GM20431 (cell line): ENCODE data around the gene PCDH10.

Experiments used
- in situ Hi-C: fragments of 300-500 bp; cut with MseI, MboI; formaldehyde crosslinking; loops from one replicate; pipeline ENCODE4 v1.15.0; 2020; ENCODE audit warnings: low sequenced_read_pairs; ENCODE audit not compliant: unreplicated experiment

The PCDH10 gene

DNA sequence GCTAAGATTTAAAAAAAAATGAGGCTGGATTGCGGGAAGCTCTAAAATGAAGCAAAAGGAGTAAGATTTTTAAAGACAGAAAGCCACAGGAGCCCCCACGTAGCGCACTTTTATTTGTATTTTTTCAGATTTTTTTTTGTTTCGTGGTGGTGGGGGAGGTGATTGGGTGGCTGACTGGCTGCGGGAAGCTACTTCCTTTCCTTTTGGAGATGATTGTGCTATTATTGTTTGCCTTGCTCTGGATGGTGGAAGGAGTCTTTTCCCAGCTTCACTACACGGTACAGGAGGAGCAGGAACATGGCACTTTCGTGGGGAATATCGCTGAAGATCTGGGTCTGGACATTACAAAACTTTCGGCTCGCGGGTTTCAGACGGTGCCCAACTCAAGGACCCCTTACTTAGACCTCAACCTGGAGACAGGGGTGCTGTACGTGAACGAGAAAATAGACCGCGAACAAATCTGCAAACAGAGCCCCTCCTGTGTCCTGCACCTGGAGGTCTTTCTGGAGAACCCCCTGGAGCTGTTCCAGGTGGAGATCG is 908 bp downstream of the PCDH10 start:
- in situ Hi-C loops: no loop called here

DNA sequence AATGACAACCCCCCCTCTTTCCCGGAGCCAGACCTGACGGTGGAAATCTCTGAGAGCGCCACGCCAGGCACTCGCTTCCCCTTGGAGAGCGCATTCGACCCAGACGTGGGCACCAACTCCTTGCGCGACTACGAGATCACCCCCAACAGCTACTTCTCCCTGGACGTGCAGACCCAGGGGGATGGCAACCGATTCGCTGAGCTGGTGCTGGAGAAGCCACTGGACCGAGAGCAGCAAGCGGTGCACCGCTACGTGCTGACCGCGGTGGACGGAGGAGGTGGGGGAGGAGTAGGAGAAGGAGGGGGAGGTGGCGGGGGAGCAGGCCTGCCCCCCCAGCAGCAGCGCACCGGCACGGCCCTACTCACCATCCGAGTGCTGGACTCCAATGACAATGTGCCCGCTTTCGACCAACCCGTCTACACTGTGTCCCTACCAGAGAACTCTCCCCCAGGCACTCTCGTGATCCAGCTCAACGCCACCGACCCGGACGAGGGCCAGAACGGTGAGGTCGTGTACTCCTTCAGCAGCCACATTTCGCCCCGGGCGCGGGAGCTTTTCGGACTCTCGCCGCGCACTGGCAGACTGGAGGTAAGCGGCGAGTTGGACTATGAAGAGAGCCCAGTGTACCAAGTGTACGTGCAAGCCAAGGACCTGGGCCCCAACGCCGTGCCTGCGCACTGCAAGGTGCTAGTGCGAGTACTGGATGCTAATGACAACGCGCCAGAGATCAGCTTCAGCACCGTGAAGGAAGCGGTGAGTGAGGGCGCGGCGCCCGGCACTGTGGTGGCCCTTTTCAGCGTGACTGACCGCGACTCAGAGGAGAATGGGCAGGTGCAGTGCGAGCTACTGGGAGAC is 1.6 kb downstream of the PCDH10 start:
- in situ Hi-C loops: no loop called here

DNA sequence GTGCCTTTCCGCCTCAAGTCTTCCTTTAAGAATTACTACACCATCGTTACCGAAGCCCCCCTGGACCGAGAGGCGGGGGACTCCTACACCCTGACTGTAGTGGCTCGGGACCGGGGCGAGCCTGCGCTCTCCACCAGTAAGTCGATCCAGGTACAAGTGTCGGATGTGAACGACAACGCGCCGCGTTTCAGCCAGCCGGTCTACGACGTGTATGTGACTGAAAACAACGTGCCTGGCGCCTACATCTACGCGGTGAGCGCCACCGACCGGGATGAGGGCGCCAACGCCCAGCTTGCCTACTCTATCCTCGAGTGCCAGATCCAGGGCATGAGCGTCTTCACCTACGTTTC is 2.2 kb downstream of the PCDH10 start:
- in situ Hi-C loops: no loop called here

DNA sequence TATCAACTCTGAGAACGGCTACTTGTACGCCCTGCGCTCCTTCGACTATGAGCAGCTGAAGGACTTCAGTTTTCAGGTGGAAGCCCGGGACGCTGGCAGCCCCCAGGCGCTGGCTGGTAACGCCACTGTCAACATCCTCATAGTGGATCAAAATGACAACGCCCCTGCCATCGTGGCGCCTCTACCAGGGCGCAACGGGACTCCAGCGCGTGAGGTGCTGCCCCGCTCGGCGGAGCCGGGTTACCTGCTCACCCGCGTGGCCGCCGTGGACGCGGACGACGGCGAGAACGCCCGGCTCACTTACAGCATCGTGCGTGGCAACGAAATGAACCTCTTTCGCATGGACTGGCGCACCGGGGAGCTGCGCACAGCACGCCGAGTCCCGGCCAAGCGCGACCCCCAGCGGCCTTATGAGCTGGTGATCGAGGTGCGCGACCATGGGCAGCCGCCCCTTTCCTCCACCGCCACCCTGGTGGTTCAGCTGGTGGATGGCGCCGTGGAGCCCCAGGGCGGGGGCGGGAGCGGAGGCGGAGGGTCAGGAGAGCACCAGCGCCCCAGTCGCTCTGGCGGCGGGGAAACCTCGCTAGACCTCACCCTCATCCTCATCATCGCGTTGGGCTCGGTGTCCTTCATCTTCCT is 2.7 kb downstream of the PCDH10 start:
- in situ Hi-C loops: no loop called here

DNA sequence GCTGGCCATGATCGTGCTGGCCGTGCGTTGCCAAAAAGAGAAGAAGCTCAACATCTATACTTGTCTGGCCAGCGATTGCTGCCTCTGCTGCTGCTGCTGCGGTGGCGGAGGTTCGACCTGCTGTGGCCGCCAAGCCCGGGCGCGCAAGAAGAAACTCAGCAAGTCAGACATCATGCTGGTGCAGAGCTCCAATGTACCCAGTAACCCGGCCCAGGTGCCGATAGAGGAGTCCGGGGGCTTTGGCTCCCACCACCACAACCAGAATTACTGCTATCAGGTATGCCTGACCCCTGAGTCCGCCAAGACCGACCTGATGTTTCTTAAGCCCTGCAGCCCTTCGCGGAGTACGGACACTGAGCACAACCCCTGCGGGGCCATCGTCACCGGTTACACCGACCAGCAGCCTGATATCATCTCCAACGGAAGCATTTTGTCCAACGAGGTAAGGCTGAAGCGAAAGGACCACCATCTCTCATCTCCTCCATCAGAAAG is 3.3 kb downstream of the PCDH10 start:
- in situ Hi-C loops: no loop called here

DNA sequence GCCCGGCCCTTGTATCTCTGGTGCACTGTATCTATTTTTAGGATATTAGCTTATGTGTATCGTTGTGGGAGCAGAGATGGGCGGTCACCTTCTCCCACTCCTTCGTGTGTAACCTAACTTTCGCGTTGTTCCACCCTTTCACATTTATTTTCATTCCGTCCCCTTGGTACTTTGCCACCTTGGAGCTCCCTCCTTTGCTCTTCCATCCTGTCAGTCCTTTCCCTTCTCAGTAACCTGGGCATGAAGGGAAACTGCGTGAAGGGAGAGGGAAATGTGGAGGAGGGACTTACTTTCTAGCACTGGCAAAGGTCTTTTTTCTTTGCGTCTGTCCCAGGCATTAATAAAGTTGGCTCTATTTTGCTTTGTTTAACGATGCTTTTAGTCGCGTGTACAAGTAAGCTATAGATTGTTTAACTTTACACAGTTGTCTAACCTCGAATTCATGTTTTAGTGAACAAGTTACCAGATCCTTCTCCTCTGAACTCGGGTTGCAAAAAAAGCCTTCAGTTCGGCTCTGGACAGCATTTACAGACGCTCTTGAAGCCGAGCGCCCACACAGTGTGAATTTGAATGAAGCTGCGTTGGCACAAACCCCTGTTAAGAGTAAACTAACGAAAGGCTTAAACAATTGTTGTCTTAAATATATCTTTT is 3.9 kb downstream of the PCDH10 start:
- in situ Hi-C loops: no loop called here

DNA sequence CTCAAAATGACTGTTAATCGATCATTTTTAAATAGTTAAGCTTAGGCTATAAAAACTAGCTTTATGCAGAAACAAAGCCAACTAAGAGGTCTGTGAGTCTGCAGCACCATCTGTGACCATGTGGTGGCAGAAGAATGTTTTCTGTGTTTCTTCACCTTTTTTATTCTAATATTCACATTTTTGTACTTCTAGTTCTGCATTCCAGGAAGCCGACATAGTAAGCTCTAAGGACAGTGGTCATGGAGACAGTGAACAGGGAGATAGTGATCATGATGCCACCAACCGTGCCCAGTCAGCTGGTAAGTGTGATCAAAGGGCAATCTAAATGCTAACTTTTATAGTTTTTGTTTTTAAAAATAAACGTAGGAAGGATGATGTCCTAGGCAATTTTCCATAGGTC is 5.6 kb downstream of the PCDH10 start:
- in situ Hi-C loops: no loop called here

DNA sequence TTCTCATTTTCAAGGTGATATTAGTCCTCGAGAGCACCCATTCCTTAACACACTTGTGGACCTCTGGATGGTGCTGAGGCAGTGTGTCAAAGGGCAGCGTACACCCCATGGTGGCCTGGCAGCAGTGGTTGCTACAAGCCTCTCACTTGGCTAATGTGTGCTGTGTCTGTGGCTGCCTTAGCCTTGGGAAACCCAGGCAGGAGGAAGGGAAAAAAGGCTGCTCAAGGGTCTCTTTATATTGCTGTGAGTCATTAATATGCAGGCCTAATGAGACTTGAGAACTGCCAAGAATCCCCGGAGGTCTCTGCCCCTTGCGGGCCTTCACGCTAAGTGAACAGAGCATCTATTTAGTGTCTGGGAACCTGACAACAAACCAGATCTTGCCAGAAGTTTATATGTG is 7.0 kb downstream of the PCDH10 start:
- in situ Hi-C loops: no loop called here

DNA sequence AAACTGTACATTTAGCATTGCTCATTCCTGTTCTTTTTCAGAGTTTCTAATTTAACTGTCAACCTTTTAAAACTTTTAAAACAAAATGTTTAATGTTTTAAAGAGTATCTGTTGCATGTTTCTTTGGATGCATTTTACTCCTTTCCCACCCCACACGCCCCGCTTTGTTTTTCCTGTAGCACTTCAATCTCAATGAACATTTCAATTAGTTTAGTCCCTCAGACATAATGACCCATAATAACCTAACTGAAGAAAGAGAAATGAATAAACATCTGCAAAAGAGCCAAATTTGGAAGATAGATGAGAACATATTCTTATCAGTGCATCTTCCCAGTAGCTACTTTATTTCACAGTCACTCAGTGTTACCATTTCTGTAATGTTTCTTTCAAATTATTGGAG is 7.5 kb downstream of the PCDH10 start:
- in situ Hi-C loops: no loop called here

DNA sequence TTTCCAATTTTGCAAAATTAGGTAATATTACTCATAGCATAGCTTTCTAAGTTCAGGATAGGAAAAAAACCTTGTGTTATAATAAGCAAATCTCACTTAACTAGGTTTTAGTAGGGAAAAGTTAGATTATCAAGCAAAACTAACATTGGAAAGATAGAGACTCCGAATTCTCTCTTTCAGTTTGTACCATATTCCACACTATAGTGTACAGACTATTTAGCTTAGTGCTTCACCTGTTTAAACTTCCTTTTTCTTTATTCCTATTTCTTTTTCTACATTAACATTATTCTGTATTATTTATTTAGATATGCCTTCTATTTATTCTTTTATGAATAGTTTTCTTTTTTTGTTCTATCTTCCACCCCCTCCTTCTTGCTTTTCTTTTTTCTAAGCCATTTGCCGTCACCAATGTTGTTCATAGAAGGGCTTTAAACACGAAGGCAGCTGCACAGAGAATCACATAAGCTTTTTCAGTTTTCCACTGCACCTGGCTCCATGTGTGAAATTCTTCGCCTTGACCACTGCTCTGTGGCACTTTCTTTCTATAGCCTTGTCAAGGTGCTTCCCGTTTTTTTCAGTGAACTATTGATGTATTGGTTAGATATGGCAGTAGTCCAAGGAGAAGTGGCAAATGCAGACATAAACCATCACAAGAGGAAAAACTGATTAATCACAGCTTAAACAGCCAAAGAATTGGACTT is 8.5 kb downstream of the PCDH10 start:
- in situ Hi-C loops: no loop called here

DNA sequence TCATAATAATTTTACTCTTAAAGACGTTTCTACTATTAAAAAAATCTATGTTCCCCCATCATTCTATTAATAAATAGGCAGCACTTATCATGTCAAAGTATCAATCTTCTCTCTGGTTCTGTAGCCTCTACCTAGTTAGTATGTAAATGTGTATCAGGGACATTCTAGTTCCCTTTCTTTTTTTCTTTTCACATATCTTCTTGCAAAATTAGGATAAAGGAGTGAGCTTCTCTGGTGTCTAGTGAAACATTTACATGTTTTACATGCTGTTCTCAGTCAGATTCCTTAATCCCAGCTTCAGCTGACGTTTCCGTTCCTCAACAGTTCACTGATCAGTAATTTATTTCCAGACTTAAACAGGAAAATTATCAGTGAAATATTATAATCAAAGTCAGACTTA is 11.8 kb downstream of the PCDH10 start:
- in situ Hi-C loops: no loop called here

DNA sequence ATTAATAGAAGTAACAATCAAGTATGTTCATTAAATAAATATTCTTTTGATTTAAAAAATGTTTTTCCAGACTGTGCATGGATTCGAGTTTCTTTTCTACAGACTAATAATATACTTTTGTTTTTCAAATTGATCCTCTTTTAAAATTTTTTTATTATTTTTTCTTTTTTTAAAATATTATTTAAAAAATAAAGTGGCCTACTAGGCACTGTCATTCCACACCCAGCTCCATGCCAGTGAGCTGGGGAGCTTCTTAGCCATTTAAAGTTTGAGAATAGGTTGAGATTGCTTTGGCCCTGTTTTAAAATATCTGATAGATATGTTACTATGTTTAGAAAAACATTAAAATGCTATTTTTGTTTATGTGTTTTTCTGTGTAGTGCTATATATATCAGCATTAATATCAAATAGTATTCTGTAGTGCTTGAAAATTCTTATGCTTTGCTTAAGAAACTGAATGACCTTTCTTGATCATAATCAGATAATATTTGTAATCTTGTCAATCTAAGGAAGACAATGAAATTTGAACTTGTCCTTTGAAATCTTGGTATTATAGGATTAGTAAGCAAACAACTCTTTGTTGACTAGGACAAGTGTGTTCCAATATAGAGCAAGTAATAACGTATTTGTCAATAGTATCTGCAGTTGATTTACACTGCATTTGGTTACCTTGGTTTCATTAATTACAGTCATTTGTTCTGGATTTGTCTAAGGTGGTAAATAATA is 12.6 kb downstream of the PCDH10 start:
- in situ Hi-C loops: no loop called here

DNA sequence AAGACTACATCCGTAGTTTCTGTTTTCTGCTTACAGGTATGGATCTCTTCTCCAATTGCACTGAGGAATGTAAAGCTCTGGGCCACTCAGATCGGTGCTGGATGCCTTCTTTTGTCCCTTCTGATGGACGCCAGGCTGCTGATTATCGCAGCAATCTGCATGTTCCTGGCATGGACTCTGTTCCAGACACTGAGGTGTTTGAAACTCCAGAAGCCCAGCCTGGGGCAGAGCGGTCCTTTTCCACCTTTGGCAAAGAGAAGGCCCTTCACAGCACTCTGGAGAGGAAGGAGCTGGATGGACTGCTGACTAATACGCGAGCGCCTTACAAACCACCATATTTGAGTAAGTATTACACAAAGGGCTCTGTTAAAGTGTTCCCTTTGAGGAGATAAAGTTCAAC is 13.8 kb downstream of the PCDH10 start:
- in situ Hi-C loops: no loop called here

DNA sequence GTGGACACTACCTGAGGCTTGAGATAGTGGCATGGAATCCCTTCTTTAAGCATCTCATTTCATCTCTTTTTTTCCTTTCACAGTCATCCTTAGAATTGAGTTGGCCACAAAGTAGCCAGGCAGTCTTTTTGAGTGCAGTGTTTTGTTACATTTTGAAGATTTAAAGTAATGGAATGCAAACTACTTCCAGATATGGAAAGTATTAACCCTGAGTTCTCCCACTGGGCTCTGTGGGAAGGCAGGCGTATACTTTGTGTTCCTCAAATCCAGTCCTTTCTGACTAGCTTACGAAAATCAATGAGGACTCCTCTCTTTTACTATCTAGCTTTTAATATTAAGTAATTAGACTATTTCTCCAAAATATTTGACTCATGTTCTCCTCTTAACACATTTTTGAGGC is 29.9 kb downstream of the PCDH10 start:
- in situ Hi-C loops: no loop called here

DNA sequence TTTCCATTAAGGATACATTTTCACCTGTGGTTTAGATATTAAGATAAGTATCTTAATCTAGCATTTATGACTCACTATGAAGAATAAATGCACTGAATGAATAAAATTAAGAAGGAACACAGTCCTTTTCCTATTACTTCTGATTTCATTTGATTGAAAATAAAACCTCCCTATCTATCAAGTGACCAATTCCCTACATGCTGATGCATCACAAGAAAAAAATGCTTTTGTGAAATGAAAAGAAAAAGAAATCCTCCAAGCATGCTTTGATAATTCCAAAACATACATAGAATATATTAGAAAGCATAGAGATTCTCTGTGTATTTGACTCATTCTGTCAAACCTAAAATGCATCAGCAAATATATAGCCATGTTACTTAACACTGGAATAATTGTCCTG is 37.1 kb downstream of the PCDH10 start:
- in situ Hi-C loops: no loop called here

DNA sequence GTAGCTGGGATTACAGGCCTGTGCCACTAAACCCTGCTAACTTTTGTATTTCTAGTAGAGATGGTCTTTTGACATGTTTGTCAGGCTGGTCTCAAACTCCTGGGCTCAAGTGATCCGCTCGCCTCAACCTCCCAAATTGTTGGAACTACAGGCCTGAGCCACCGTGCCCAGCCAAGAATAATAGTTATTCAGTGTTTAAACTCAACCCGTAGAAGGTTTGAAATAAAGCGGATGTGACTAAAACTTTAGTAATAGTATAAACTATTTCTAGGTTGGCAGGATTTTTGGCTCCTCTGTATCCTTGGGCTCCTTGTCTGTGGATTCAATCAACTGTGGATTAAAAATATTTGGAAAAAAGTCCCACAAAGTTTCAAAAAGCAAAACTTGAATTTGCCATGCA is 37.8 kb downstream of the PCDH10 start:
- in situ Hi-C loops: no loop called here

DNA sequence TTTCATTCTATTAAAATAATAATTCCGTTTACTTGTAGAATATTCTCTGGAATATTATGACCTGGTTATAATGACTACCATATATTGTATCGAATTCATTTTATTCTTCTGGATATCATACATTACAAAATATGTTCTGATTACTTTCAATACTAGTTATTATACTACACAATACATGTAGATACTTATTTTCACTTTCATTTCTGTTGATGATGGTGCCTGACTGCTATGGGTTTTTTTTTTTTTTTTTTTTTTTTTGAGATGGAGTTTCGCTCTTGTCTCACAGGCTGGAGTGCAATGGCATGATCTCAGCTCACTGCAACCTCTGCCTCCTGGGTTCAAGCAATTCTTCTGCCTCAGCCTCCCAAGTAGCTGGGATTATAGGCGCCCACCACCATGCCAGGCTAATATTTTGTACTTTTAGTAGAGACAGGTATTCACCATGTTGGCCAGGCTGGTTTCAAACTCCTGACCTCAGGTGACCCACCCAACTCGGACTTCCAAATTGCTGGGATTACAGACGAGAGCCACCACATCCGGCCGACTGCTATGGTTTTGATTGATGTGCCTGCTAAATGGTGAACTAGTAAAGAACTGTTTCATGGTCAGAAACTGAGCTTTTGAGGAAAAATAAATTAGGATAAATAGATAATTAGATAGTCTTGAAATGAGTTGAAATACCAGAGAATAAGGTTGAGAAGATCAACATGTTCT is 39.5 kb downstream of the PCDH10 start:
- in situ Hi-C loops: no loop called here

DNA sequence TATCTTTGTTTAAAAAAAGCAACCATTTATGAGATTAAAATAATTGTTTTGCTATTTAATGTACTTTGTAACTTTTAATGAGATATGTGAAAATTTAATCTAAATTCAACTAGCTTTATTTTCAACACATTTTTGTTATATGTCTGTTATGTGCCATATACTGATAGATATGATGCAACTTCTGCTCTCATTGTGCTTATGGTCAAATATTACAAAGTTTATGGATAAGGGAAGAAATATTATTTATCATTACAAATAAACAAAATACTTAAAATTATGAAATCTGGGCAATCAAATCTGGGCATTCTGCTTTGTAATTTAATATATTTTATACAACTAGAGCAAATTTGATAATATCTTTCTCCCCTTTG is 40.0 kb downstream of the PCDH10 start:
- in situ Hi-C loops: no loop called here

DNA sequence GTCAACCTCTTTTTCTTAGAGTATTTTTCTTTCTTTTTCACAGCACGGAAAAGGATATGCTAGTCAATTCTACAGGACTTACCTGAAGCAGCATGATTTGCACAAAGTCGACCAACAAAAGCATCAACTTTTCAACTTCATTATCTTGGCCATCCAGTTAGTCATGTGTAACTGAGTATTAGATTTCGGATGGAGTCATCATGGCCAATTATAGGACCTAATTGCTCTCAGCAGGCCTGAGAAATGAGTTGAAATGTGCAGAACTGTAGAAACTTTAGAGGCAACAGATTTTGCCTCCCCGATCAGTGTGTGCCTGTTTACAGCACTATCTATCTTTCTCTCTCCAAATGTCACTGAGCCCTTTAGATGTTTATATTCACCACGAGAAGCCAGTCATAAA is 41.0 kb downstream of the PCDH10 start:
- in situ Hi-C loops: no loop called here
